H9 (cell line): ENCODE data around the gene SBF1. TPM values are rescaled to one million over a fixed set of nuclear protein-coding genes. Genes with fewer than 3 reads are reported as not detected.

Source experiments
- DNase-seq: peaks from one replicate; pipeline ENCODE4 v3.0.0-alpha.2; 2017
- H2AFZ ChIP-seq: one replicate; pipeline ENCODE4 v1.6.1; 2013; ENCODE audit warnings: mild to moderate bottlenecking, low read length, control low read depth, moderate library complexity
- H2AK5ac ChIP-seq: 2 replicates; pipeline ENCODE4 v1.6.1; 2013; ENCODE audit warnings: low read length, control low read depth, mixed read lengths; ENCODE audit not compliant: insufficient read length
- H2BK120ac ChIP-seq: one replicate; pipeline ENCODE4 v1.6.1; 2013; ENCODE audit warnings: low read depth, mild to moderate bottlenecking, low read length, control low read depth, inconsistent platforms; ENCODE audit not compliant: poor library complexity, severe bottlenecking
- H2BK12ac ChIP-seq: 2 replicates; pipeline ENCODE4 v1.6.1; 2013; ENCODE audit warnings: low read length, control low read depth, mixed read lengths, low read depth; ENCODE audit not compliant: insufficient read length
- H2BK15ac ChIP-seq: 2 replicates; pipeline ENCODE4 v1.6.1; 2013; ENCODE audit warnings: low read depth, low read length, control low read depth
- H2BK20ac ChIP-seq: one replicate; pipeline ENCODE4 v1.6.1; 2013; ENCODE audit warnings: low read depth, mild to moderate bottlenecking, low read length, control low read depth, inconsistent platforms; ENCODE audit not compliant: poor library complexity, severe bottlenecking
- H2BK5ac ChIP-seq: 2 replicates; pipeline ENCODE4 v1.6.1; 2013; ENCODE audit warnings: low read length, control low read depth, mixed read lengths; ENCODE audit not compliant: insufficient read length
- H3K14ac ChIP-seq: 2 replicates; pipeline ENCODE4 v1.6.1; 2013; ENCODE audit warnings: low read length, control low read depth; ENCODE audit not compliant: insufficient read depth
- H3K18ac ChIP-seq: 2 replicates; pipeline ENCODE4 v1.6.1; 2013; ENCODE audit warnings: low read depth, mild to moderate bottlenecking, mixed read lengths, low read length, control low read depth; ENCODE audit not compliant: insufficient read length
- H3K23ac ChIP-seq: 2 replicates; pipeline ENCODE4 v1.6.1; 2013; ENCODE audit warnings: low read length, control low read depth, mixed read lengths, low read depth; ENCODE audit not compliant: insufficient read length
- H3K23me2 ChIP-seq: 2 replicates; pipeline ENCODE4 v1.6.1; 2013; ENCODE audit warnings: low read depth, mild to moderate bottlenecking, mixed read lengths, low read length, control low read depth; ENCODE audit not compliant: insufficient read length, poor library complexity, severe bottlenecking
- H3K27ac ChIP-seq: 2 replicates; pipeline ENCODE4 v1.5.1; 2013; ENCODE audit warnings: low read length, control low read depth, mixed read lengths, low read depth; ENCODE audit not compliant: insufficient read length
- H3K27me3 ChIP-seq: 2 replicates; pipeline ENCODE4 v1.6.1; 2013; ENCODE audit warnings: low read length, control low read depth, inconsistent platforms; ENCODE audit not compliant: insufficient read depth
- H3K4ac ChIP-seq: 2 replicates; pipeline ENCODE4 v1.6.1; 2013; ENCODE audit warnings: low read depth, mild to moderate bottlenecking, control low read depth, inconsistent platforms, low read length, moderate library complexity
- H3K4me1 ChIP-seq: 2 replicates; pipeline ENCODE4 v1.6.1; 2013; ENCODE audit warnings: low read length, control low read depth, inconsistent platforms; ENCODE audit not compliant: insufficient read depth
- H3K4me2 ChIP-seq: 2 replicates; pipeline ENCODE4 v1.6.1; 2013; ENCODE audit warnings: low read length, control low read depth, mixed read lengths; ENCODE audit not compliant: insufficient read length, insufficient read depth
- H3K56ac ChIP-seq: 2 replicates; pipeline ENCODE4 v1.6.1; 2013; ENCODE audit warnings: low read depth, mild to moderate bottlenecking, mixed read lengths, low read length, control low read depth; ENCODE audit not compliant: insufficient read length
- H3K79me1 ChIP-seq: 2 replicates; pipeline ENCODE4 v1.6.1; 2013; ENCODE audit warnings: low read depth, mild to moderate bottlenecking, moderate library complexity, low read length, control low read depth, inconsistent platforms; ENCODE audit not compliant: insufficient read depth, poor library complexity, severe bottlenecking
- H3K79me2 ChIP-seq: 2 replicates; pipeline ENCODE4 v1.6.1; 2013; ENCODE audit warnings: low read length, control low read depth, inconsistent platforms; ENCODE audit not compliant: insufficient read depth
- H3K9ac ChIP-seq: 2 replicates; pipeline ENCODE4 v1.6.1; 2013; ENCODE audit warnings: low read length, control low read depth, mixed read lengths; ENCODE audit not compliant: insufficient read length; ENCODE audit errors: extremely low read depth
- H3K9me3 ChIP-seq: one replicate; pipeline ENCODE4 v1.6.1; 2013; ENCODE audit warnings: low read depth, low read length, inconsistent platforms; ENCODE audit not compliant: control insufficient read depth
- H3T11ph ChIP-seq: one replicate; pipeline ENCODE4 v1.6.1; 2013; ENCODE audit warnings: mild to moderate bottlenecking, low read length, control low read depth, inconsistent platforms
- H4K20me1 ChIP-seq: one replicate; pipeline ENCODE4 v1.6.1; 2013; ENCODE audit not compliant: control insufficient read depth, insufficient read length, insufficient read depth
- H4K5ac ChIP-seq: 2 replicates; pipeline ENCODE4 v1.6.1; 2013; ENCODE audit warnings: low read depth, mild to moderate bottlenecking, mixed read lengths, low read length, control low read depth; ENCODE audit not compliant: insufficient read length
- H4K8ac ChIP-seq: replicated peaks from 2 replicates; pipeline ENCODE4 v1.6.1; 2013; ENCODE audit warnings: low read length, control low read depth, mixed read lengths, low read depth; ENCODE audit not compliant: insufficient read length
- H4K91ac ChIP-seq: 2 replicates; pipeline ENCODE4 v1.6.1; 2013; ENCODE audit warnings: low read depth, mild to moderate bottlenecking, moderate library complexity, mixed read lengths, low read length, control low read depth; ENCODE audit not compliant: insufficient read length
- H3K27ac Mint-ChIP-seq, 3 experiments: 2 replicates in 2 of 3; 3 replicates in 1 of 3; pipeline ENCODE4 v1.8.0; 2020 to 2021; ENCODE audit warnings: mixed read lengths in 3 of 3, mild to moderate bottlenecking in 1 of 3, moderate library complexity in 1 of 3
- H3K27me3 Mint-ChIP-seq: 2 replicates; pipeline ENCODE4 v1.8.0; 2021; ENCODE audit warnings: low read depth, mild to moderate bottlenecking, moderate library complexity, mixed read lengths
- H3K36me3 Mint-ChIP-seq, 3 experiments: 2 replicates in 2 of 3; 3 replicates in 1 of 3; pipeline ENCODE4 v1.8.0; 2020 to 2021; ENCODE audit warnings: low read depth in 3 of 3, mixed read lengths in 3 of 3; ENCODE audit not compliant: insufficient read depth in 1 of 3
- H3K4me1 Mint-ChIP-seq, 2 experiments: 2 replicates each; pipeline ENCODE4 v1.8.0; 2020; ENCODE audit warnings: mixed read lengths in 2 of 2
- H3K4me3 Mint-ChIP-seq, 2 experiments: 2 replicates in 1 of 2; 3 replicates in 1 of 2; pipeline ENCODE4 v1.8.0; 2020 to 2021; ENCODE audit warnings: mild to moderate bottlenecking in 2 of 2, mixed read lengths in 2 of 2, moderate library complexity in 1 of 2
- H3K9me3 Mint-ChIP-seq, 2 experiments: 2 replicates in 1 of 2; 3 replicates in 1 of 2; pipeline ENCODE4 v1.8.0; 2020; ENCODE audit warnings: mild to moderate bottlenecking in 2 of 2, mixed read lengths in 2 of 2, moderate library complexity in 1 of 2
- CTCF ChIP-seq: fragments of 200-600 bp; sonication (generic); conservative IDR thresholded peaks from 3 replicates; pipeline ENCODE4 v1.8.0; 2021; ENCODE audit warnings: antibody characterized with exemption, mild to moderate bottlenecking
- WGBS: extraction: QIAGEN DNeasy Blood & Tissue Kit; methylation state at CpG from one replicate; pipeline ENCODE4 v1.1.7; 2013; ENCODE audit warnings: missing lambda C conversion rate, low lambda C conversion rate, mixed read lengths; ENCODE audit not compliant: insufficient read length; ENCODE audit errors: extremely low coverage; 5-methylcytosine and 5-hydroxymethylcytosine counted together
- total RNA-seq: library from RNA; stranded (reverse); gene quantifications from 2 replicates; pipeline ENCODE4 v1.2.1, GENCODE V29; 2021

Gene SBF1
- total RNA-seq, 1 experiment from 2014 or later: 69.8 TPM

GRCh38 chr22:50483977-50484853 is 9.4 kb upstream of the SBF1 start:
- no peak overlapping the region for H3K4me2 ChIP-seq
- H3K23me2 ChIP-seq: peaks cover 7% of the 10 kb centered on the region
- no peak overlapping the region for H3K23ac ChIP-seq
- no peak overlapping the region for H2BK5ac ChIP-seq
- no peaks in the 10 kb centered on the region for H3K79me1 ChIP-seq
- H3K36me3 Mint-ChIP-seq: peaks cover 0 to 2% (median 0%) of the 10 kb centered on the region in 3 experiments; a peak in 1 of 7 replicates
- no peak overlapping the region for H3K18ac ChIP-seq
- H4K8ac ChIP-seq: no peak overlapping the region
- no peak overlapping the region for H3K56ac ChIP-seq
- no peak overlapping the region for H2AK5ac ChIP-seq
- no peaks in the 10 kb centered on the region for H3K79me2 ChIP-seq
- WGBS: no CpG with 5 or more reads among the region's 31 CpGs
- H3T11ph ChIP-seq: no peak overlapping the region
- no peak for TF ChIP-seq CTCF
- no peaks in the 10 kb centered on the region for H3K4me1 ChIP-seq
- no peak overlapping the region; a peak in 1 of 5 replicates for H3K4me3 Mint-ChIP-seq
- H2BK120ac ChIP-seq: no peak overlapping the region
- no peaks in the 10 kb centered on the region for H4K20me1 ChIP-seq
- peaks cover 9% of the 10 kb centered on the region; the same call in 1 of the 2 replicates for H3K27me3 ChIP-seq
- no peak overlapping the region for H4K5ac ChIP-seq
- H2AFZ ChIP-seq: no peak overlapping the region
- H2BK12ac ChIP-seq: no peak overlapping the region
- H3K4ac ChIP-seq: no peak overlapping the region
- H2BK20ac ChIP-seq: no peak overlapping the region
- no peaks in the 10 kb centered on the region for H3K9me3 ChIP-seq
- no peak overlapping the region for H3K27ac ChIP-seq
- peak overlapping the region in 1 of 3 experiments; percentile 24; a peak in 1 of 7 replicates for H3K27ac Mint-ChIP-seq
- no peaks in the 10 kb centered on the region for H3K9me3 Mint-ChIP-seq
- DNase-seq: no peak
- no peak overlapping the region for H3K9ac ChIP-seq
- no peak overlapping the region for H2BK15ac ChIP-seq
- H4K91ac ChIP-seq: no peak overlapping the region
- peaks cover 22% of the 10 kb centered on the region for H3K27me3 Mint-ChIP-seq
- peaks cover 3 to 9% of the 10 kb centered on the region in 2 experiments; a peak in 3 of 4 replicates for H3K4me1 Mint-ChIP-seq
- no peak overlapping the region; the same call in 1 of the 2 replicates for H3K14ac ChIP-seq
